Smooth muscle cell (in vitro differentiated cells): ENCODE results near the gene LIN28A. TPM values are rescaled to one million over a fixed set of nuclear protein-coding genes. Genes with fewer than 3 reads are reported as not detected.

Source experiments
- DNase-seq: peaks from one replicate; lab custom pipeline; 2025; ENCODE audit not compliant: unreplicated experiment; lab: John Stamatoyannopoulos, UW
- H2AFZ ChIP-seq: fragments of 200-600 bp; sonication (generic); 2 replicates; pipeline ENCODE4 v1.6.0; 2016; ENCODE audit warnings: antibody characterized with exemption, low read depth, mild to moderate bottlenecking
- H3F3A ChIP-seq: fragments of 200-600 bp; sonication (generic); 2 replicates; pipeline ENCODE4 v1.6.0; 2017; ENCODE audit warnings: antibody characterized with exemption, low read depth
- H3K27ac ChIP-seq: fragments of 200-600 bp; sonication (generic); 2 replicates; pipeline ENCODE4 v1.5.1; 2016; ENCODE audit warnings: low read depth, mild to moderate bottlenecking
- H3K27me3 ChIP-seq: fragments of 200-600 bp; sonication (generic); 2 replicates; pipeline ENCODE4 v1.6.1; 2016; ENCODE audit warnings: low read depth, mild to moderate bottlenecking
- H3K36me3 ChIP-seq: fragments of 200-600 bp; sonication (generic); 2 replicates; pipeline ENCODE4 v1.5.1; 2016; ENCODE audit warnings: low read depth
- H3K4me1 ChIP-seq: fragments of 200-600 bp; sonication (generic); 2 replicates; pipeline ENCODE4 v1.5.1; 2016; ENCODE audit warnings: low read depth
- H3K4me2 ChIP-seq: fragments of 200-600 bp; sonication (generic); 2 replicates; pipeline ENCODE4 v1.6.0; 2016; ENCODE audit warnings: mild to moderate bottlenecking
- H3K4me3 ChIP-seq: fragments of 200-600 bp; sonication (generic); 2 replicates; pipeline ENCODE4 v1.5.1; 2016; ENCODE audit warnings: mild to moderate bottlenecking
- H3K79me2 ChIP-seq: fragments of 200-600 bp; sonication (generic); 2 replicates; pipeline ENCODE4 v1.6.0; 2016; ENCODE audit warnings: low read depth, mild to moderate bottlenecking
- H3K9ac ChIP-seq: fragments of 200-600 bp; sonication (generic); 2 replicates; pipeline ENCODE4 v1.6.0; 2016; ENCODE audit warnings: low read depth
- H3K9me3 ChIP-seq: fragments of 200-600 bp; sonication (generic); replicated peaks from 2 replicates; pipeline ENCODE4 v1.5.1; 2016; ENCODE audit warnings: low read depth
- H4K20me1 ChIP-seq: fragments of 200-600 bp; sonication (generic); 2 replicates; pipeline ENCODE4 v1.6.0; 2016; ENCODE audit warnings: low read depth
- whole genome bisulfite sequencing: methylation state at CpG from one replicate; pipeline ENCODE4 v1.1.7; 2016; ENCODE audit warnings: low lambda C conversion rate; 5-methylcytosine and 5-hydroxymethylcytosine counted together
- polyA plus RNA-seq: library from polyadenylated mRNA; unstranded; fragments of >200 nt; fragmentation: Nextera tagmentation; extraction: Ambion mirVana; gene quantifications from 2 replicates; pipeline ENCODE4 v1.2.1, GENCODE V29; 2016
- total RNA-seq: library from RNA; depleted of rRNA; stranded (reverse); fragments of >200 nt; gene quantifications from 2 replicates; pipeline ENCODE4 v1.2.3, GENCODE V29; 2014
- TF ChIP-seq, protein P1 (sequence below): fragments of 200-600 bp; sonication (generic); IDR thresholded peaks from 2 replicates; pipeline ENCODE4 v1.5.1; 2017; ENCODE audit warnings: borderline replicate concordance, mild to moderate bottlenecking, antibody characterized with exemption; ENCODE audit not compliant: insufficient read depth, poor library complexity, severe bottlenecking

Gene LIN28A
- total and polyA plus RNA-seq, 2 experiments from 2014 or later = 0.08 TPM; not detected in 1

DNA sequence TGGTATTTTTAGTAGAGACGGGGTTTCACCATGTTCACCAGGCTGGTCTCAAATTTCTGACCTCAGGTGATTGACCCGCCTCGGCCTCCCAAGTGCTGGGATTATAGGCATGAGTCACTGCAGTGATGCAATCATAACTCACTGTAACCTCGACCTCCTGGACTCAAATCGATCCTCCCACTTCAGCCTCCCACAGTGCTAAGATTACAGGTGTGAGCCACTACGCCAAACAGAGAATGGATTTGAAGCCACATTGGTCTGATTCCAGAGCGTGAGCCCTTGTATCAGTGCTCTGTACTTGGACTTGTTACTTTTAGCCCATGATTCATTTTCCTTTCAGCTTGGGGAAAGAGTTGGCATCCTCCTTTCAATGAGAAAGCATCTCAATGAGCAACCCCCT, 23.2 kb upstream of the LIN28A start:
- DNase-seq = no peak
- Histone ChIP-seq H3K27ac (no peak overlapping the region), H3K36me3 (no peaks in the 10 kb centered on the region), H3K9ac (no peak overlapping the region), H3K4me1 (peaks cover 9% of the 10 kb centered on the region), H4K20me1 (no peaks in the 10 kb centered on the region), H3K27me3 (no peaks in the 10 kb centered on the region), H3K4me2 (no peak overlapping the region), H3K4me3 (no peak overlapping the region), H3F3A (no peaks in the 10 kb centered on the region), H3K9me3 (no peaks in the 10 kb centered on the region), H3K79me2 (no peaks in the 10 kb centered on the region), H2AFZ (no peak overlapping the region)
- WGBS = 53% methylated on average over 7 of the region's 7 CpGs
- TF ChIP-seq, protein P1, sequence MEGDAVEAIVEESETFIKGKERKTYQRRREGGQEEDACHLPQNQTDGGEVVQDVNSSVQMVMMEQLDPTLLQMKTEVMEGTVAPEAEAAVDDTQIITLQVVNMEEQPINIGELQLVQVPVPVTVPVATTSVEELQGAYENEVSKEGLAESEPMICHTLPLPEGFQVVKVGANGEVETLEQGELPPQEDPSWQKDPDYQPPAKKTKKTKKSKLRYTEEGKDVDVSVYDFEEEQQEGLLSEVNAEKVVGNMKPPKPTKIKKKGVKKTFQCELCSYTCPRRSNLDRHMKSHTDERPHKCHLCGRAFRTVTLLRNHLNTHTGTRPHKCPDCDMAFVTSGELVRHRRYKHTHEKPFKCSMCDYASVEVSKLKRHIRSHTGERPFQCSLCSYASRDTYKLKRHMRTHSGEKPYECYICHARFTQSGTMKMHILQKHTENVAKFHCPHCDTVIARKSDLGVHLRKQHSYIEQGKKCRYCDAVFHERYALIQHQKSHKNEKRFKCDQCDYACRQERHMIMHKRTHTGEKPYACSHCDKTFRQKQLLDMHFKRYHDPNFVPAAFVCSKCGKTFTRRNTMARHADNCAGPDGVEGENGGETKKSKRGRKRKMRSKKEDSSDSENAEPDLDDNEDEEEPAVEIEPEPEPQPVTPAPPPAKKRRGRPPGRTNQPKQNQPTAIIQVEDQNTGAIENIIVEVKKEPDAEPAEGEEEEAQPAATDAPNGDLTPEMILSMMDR = no peak

DNA sequence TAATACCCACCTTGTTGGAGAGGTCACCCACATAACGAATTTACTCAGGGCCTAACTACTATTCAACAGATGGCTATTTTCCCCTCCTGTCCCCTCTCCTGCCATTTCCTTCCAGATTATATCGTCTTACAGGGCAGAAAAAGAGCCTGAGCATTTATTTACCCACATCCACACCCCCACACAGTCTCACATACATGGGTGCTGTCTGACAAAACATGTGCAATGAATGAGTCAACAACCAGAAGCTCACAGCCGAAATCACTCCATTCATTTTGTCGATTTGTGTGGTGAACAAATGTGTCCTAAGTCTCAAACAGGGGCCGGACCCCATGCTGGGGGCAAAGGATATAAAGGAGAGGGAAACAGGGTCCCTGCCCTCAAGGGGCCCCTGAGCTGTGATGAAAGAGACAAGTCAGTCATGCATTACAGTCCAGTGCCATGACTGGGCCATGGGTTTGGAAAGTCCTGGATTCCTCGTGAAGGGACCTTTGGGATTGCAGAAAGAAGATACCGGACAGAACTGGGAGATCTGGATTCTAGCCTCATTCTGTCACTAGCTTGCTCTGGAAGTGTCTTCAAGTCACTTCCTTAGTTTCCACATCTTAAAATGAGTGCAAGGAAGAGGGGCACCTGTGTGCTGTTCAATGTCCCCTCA, 21.7 kb upstream of the LIN28A start:
- WGBS = 59% methylated on average over 7 of the region's 7 CpGs
- H4K20me1 ChIP-seq = no peaks in the 10 kb centered on the region
- no peaks in the 10 kb centered on the region for H3F3A ChIP-seq
- H3K27me3 ChIP-seq = no peaks in the 10 kb centered on the region
- TF ChIP-seq, protein P1 = no peak
- no peak overlapping the region for H3K27ac ChIP-seq
- DNase-seq = no peak
- H3K4me2 ChIP-seq = peak overlapping the region; percentile 35
- H3K36me3 ChIP-seq = no peaks in the 10 kb centered on the region
- H3K79me2 ChIP-seq = no peaks in the 10 kb centered on the region
- no peak overlapping the region for H2AFZ ChIP-seq
- peaks cover 9% of the 10 kb centered on the region for H3K4me1 ChIP-seq
- H3K9me3 ChIP-seq = no peaks in the 10 kb centered on the region
- no peak overlapping the region for H3K4me3 ChIP-seq
- no peak overlapping the region for H3K9ac ChIP-seq

DNA sequence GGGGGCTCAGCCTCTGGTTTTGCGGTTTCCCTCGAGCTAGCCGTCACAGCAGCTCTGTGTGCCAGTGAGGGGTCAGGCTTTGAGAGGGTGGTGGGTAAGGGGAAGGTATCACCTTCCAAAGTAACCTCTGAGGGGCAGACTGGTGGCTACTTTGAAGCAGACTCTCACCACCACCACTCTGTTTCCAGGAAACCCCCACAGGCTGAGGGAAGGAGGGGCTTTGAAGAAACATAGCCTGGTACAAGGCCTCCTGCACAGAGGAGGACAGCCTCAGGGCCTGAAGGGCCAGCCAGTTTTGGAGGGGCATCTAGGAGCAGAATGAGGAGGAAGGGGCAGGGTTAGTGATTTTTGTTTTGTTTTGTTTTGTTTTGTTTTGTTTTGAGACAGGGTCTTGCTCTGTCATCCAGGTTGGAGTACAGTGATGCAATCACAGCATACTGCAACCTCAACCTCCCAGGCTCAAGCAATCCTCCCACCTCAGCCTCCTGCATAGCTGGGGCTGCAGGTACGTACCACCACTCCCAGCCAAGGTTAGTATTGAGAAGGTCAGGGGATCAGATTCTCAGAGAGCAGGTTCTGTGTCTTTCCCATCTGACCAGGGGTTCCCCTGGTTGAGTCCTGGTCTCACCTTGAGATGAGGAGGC, 20.9 kb upstream of the LIN28A start:
- Histone ChIP-seq H3K27me3 (no peaks in the 10 kb centered on the region), H3K79me2 (no peaks in the 10 kb centered on the region), H3K4me1 (peaks cover 9% of the 10 kb centered on the region), H2AFZ (no peak overlapping the region), H3K4me2 (no peak overlapping the region), H3K9ac (no peak overlapping the region), H4K20me1 (no peaks in the 10 kb centered on the region), H3K9me3 (no peaks in the 10 kb centered on the region), H3K27ac (no peak overlapping the region), H3K4me3 (no peak overlapping the region), H3K36me3 (no peaks in the 10 kb centered on the region), H3F3A (no peaks in the 10 kb centered on the region)
- whole genome bisulfite sequencing = 76% methylated on average over 4 of the region's 4 CpGs
- TF ChIP-seq, protein P1 = no peak
- DNase-seq = no peak
